Endothelial cell of umbilical vein (primary cell): ENCODE measurements around the gene ADRM1. TPM values are rescaled to one million over a fixed set of nuclear protein-coding genes. Genes with fewer than 3 reads are reported as not detected.

Source experiments
- BruUV-seq: library from RNA; stranded (reverse); fragments of 400-500 nt; replicated peaks from 2 replicates; lab custom pipeline; 2021; lab: Mats Ljungman, UMichigan
- CTCF ChIA-PET: fragments of 300-600, 350-600 bp; sonication (Branson Sonifier 250); formaldehyde crosslinking; loops from one replicate; lab custom pipeline; 2021; ENCODE audit warnings: antibody characterized with exemption, inconsistent platforms; lab: Charles Lee
- POLR2A ChIA-PET: fragments of 300-600, 350-600 bp; sonication (Branson Sonifier 250); formaldehyde crosslinking; loops from one replicate; lab custom pipeline; 2021; ENCODE audit warnings: antibody characterized with exemption, inconsistent platforms; lab: Charles Lee
- DNase-seq: peaks from one replicate; pipeline ENCODE4 v3.0.0-alpha.2; 2011; ENCODE audit warnings: low read depth, low spot score
- FAIRE-seq: peaks from 2 replicates; lab custom pipeline; 2011; peaks lifted over from hg19 to GRCh38; lab: Jason Lieb, UNC
- H2AFZ ChIP-seq: 2 replicates; pipeline ENCODE4 v1.6.0; 2012; ENCODE audit warnings: low read depth, low read length, control low read depth, inconsistent platforms
- H3K27ac ChIP-seq: 2 replicates; pipeline ENCODE4 v1.5.1; 2011; ENCODE audit warnings: low read depth, mild to moderate bottlenecking, control low read depth, low read length, moderate library complexity; ENCODE audit not compliant: insufficient read depth
- H3K27me3 ChIP-seq, 2 experiments: 2 replicates each; pipeline versions ENCODE4 v1.6.0 to v1.6.1; 2011; ENCODE audit warnings: low read length in 2 of 2, mixed read lengths in 1 of 2; ENCODE audit not compliant: control insufficient read depth in 2 of 2, insufficient read depth in 2 of 2
- H3K36me3 ChIP-seq, 2 experiments: 2 replicates in 1 of 2; 3 replicates in 1 of 2; pipeline ENCODE4 v1.5.1; 2011; ENCODE audit warnings: low read length in 2 of 2, mild to moderate bottlenecking in 1 of 2, moderate library complexity in 1 of 2; ENCODE audit not compliant: control insufficient read depth in 2 of 2, insufficient read depth in 2 of 2; ENCODE audit errors: extremely low read depth in 1 of 2
- H3K4me1 ChIP-seq: 3 replicates; pipeline ENCODE4 v1.5.1; 2011; ENCODE audit warnings: mild to moderate bottlenecking, low read length; ENCODE audit not compliant: control insufficient read depth, insufficient read depth; ENCODE audit errors: extremely low read depth
- H3K4me2 ChIP-seq: 2 replicates; pipeline ENCODE4 v1.6.1; 2011; ENCODE audit warnings: low read length, control low read depth, mixed read lengths; ENCODE audit not compliant: insufficient read depth
- H3K4me3 ChIP-seq, 3 experiments: fragments of 200-600 bp in 1 of 3; sonication (generic), shearing (Covaris generic) in 1 of 3; replicated peaks in 1 of 3; 2 replicates each; pipeline ENCODE4 v1.5.1; 2011 to 2016; ENCODE audit warnings: control low read depth in 3 of 3, low read length in 3 of 3, mild to moderate bottlenecking in 2 of 3, inconsistent platforms in 1 of 3, low read depth in 1 of 3, moderate library complexity in 1 of 3; ENCODE audit not compliant: insufficient read depth in 1 of 3
- H3K79me2 ChIP-seq: 2 replicates; pipeline ENCODE4 v1.6.0; 2012; ENCODE audit warnings: low read length, inconsistent platforms; ENCODE audit not compliant: control insufficient read depth, insufficient read depth
- H3K9ac ChIP-seq: replicated peaks from 2 replicates; pipeline ENCODE3; 2011; ENCODE audit warnings: low read length, control low read depth; ENCODE audit not compliant: insufficient read depth; ENCODE audit errors: extremely low read depth
- H3K9me1 ChIP-seq: replicated peaks from 3 replicates; pipeline ENCODE4 v1.6.0; 2011; ENCODE audit warnings: mild to moderate bottlenecking, low read length; ENCODE audit not compliant: control insufficient read depth, insufficient read depth; ENCODE audit errors: extremely low read depth
- H3K9me3 ChIP-seq: replicated peaks from 2 replicates; pipeline ENCODE4 v1.5.1; 2012; ENCODE audit warnings: low read length, inconsistent platforms; ENCODE audit not compliant: control insufficient read depth, insufficient read depth
- H4K20me1 ChIP-seq: replicated peaks from 2 replicates; pipeline ENCODE3; 2011; ENCODE audit warnings: mild to moderate bottlenecking, low read length; ENCODE audit not compliant: control insufficient read depth, insufficient read depth; ENCODE audit errors: extremely low read depth
- EZH2 ChIP-seq: IDR thresholded peaks from 2 replicates; pipeline ENCODE4 v1.6.1; 2012; ENCODE audit warnings: borderline replicate concordance, low read depth, mild to moderate bottlenecking, moderate library complexity, low read length, inconsistent platforms; ENCODE audit not compliant: severe bottlenecking
- FOS ChIP-seq: IDR thresholded peaks from 2 replicates; pipeline ENCODE4 v1.6.1; 2011; ENCODE audit warnings: mild to moderate bottlenecking, low read length, moderate library complexity, borderline replicate concordance; ENCODE audit not compliant: insufficient read depth
- GATA2 ChIP-seq: IDR thresholded peaks from 2 replicates; pipeline ENCODE4 v1.7.0; 2011; ENCODE audit warnings: low read depth, mild to moderate bottlenecking, moderate library complexity, mixed read lengths, low read length; ENCODE audit not compliant: insufficient read length, insufficient read depth
- JUN ChIP-seq: IDR thresholded peaks from 2 replicates; pipeline ENCODE4 v1.6.1; 2011; ENCODE audit warnings: borderline replicate concordance, low read depth; ENCODE audit not compliant: insufficient read length, insufficient read depth
- MYC ChIP-seq: IDR thresholded peaks from one replicate; pipeline ENCODE4 v1.6.1; 2011; ENCODE audit warnings: mild to moderate bottlenecking, low read depth, low read length
- POLR2A ChIP-seq: IDR thresholded peaks from 2 replicates; pipeline ENCODE4 v1.6.1; 2012; ENCODE audit warnings: low read depth, mild to moderate bottlenecking, control low read depth, low read length
- POLR2AphosphoS5 ChIP-seq: IDR thresholded peaks from 2 replicates; pipeline ENCODE4 v1.6.1; 2012; ENCODE audit warnings: low read depth, mild to moderate bottlenecking, control low read depth, low read length, moderate library complexity; ENCODE audit not compliant: insufficient read depth
- dilution Hi-C: fragments of 300-500 bp; cut with MboI; formaldehyde crosslinking; loops from one replicate; pipeline ENCODE4 v1.15.0; 2019; ENCODE audit warnings: low sequenced_read_pairs; ENCODE audit not compliant: extremely low pct_ligation_motif_present
- intact Hi-C: fragments of 100-400 bp; cut with micrococcal nuclease; formaldehyde crosslinking; loops from one replicate; pipeline ENCODE4 v1.10.0; 2022
- polyA plus RNA-seq, 4 experiments: library from polyadenylated mRNA; depleted of rRNA in 3 of 4; stranded (reverse) in 3 of 4; unstranded in 1 of 4; fragments of >200 nt; gene quantifications; 2 replicates each; pipeline versions ENCODE4 v1.2.1 to v1.2.3, GENCODE V29; 2011 to 2012; ENCODE audit warnings: missing spikeins in 1 of 4
- total RNA-seq: library from RNA; stranded (reverse); gene quantifications from 2 replicates; pipeline ENCODE4 v1.2.3, GENCODE V29; 2021
- TF ChIP-seq, protein P1 (sequence below), 2 donors: IDR thresholded peaks; 1 replicate in 1 of 2; 2 replicates in 1 of 2; pipeline ENCODE4 v1.5.1; 2011; ENCODE audit warnings: low read length in 2 of 2, mild to moderate bottlenecking in 2 of 2, moderate library complexity in 2 of 2, control low read depth in 1 of 2, inconsistent platforms in 1 of 2, low read depth in 1 of 2; ENCODE audit not compliant: insufficient read depth in 1 of 2; ENCODE audit errors: extremely low read depth in 1 of 2
- TF ChIP-seq, protein P2 (sequence below): IDR thresholded peaks from 2 replicates; pipeline ENCODE4 v1.6.1; 2011; ENCODE audit not compliant: insufficient read depth, insufficient read length

ADRM1 gene
- total and polyA plus RNA-seq, 2 donors (not counting 3 experiments of a cell fraction or from before 2014, with no cell fraction given) = 154 to 179 TPM

DNA sequence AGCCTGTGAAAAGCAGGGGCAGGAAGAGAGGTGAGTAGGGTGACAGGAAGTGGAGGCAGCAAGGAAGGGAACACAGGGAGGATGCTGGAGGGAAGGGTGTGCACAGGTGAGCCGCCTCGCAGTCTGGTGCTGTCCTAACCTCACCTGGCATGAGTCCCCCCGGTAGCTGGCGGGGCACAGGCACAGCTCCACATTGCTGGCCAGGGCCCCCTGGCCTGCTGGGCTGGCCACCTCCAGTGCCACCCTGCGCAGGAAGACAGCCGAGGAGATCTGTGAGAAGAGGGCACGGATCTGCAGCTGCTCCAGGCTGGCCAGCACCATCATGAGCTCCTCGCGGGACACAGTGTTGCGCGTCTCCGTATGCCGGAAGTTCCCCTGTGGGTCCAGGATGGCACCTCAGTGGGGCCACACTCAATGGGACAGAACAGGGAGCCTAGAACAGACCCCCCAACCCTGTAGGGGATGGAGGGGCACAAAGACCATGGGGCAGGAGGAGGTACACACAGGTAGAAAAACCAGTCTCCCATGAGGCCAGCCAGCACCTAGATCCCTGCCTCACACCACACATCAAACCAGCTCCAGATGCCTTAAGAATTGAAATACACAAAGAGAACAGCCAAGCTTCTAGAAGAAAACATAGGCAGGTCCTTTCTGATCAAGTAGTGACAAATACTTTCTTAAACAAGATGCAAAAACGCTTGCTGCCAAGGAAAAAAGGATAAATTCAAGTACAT, 22.5 kb downstream of the ADRM1 start:
- H3K4me1 ChIP-seq = no peaks in the 10 kb centered on the region
- no peaks in the 10 kb centered on the region for H3K27me3 ChIP-seq
- H3K4me2 ChIP-seq = no peak overlapping the region
- no peak overlapping the region for H3K9ac ChIP-seq
- H3K4me3 ChIP-seq = no peak overlapping the region
- peaks cover 23 to 49% of the 10 kb centered on the region in 2 experiments for H3K36me3 ChIP-seq
- no peaks in the 10 kb centered on the region for H4K20me1 ChIP-seq
- H2AFZ ChIP-seq = no peak overlapping the region
- H3K79me2 ChIP-seq = no peaks in the 10 kb centered on the region
- BruUV-seq = no TSS peak
- DNase-seq = no peak
- TF ChIP-seq GATA2 = no peak
- no peak for TF ChIP-seq MYC
- no peak for TF ChIP-seq POLR2AphosphoS5
- no peak for TF ChIP-seq EZH2
- TF ChIP-seq, protein P1, sequence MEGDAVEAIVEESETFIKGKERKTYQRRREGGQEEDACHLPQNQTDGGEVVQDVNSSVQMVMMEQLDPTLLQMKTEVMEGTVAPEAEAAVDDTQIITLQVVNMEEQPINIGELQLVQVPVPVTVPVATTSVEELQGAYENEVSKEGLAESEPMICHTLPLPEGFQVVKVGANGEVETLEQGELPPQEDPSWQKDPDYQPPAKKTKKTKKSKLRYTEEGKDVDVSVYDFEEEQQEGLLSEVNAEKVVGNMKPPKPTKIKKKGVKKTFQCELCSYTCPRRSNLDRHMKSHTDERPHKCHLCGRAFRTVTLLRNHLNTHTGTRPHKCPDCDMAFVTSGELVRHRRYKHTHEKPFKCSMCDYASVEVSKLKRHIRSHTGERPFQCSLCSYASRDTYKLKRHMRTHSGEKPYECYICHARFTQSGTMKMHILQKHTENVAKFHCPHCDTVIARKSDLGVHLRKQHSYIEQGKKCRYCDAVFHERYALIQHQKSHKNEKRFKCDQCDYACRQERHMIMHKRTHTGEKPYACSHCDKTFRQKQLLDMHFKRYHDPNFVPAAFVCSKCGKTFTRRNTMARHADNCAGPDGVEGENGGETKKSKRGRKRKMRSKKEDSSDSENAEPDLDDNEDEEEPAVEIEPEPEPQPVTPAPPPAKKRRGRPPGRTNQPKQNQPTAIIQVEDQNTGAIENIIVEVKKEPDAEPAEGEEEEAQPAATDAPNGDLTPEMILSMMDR (IDR thresholded peaks at IDR 0.05; ENCODE audit: extremely low read depth in 1 of 2, insufficient read depth in 1 of 2, low read depth in 1 of 2, low read length in 2 of 2) = no peak
- no peak for TF ChIP-seq FOS
- TF ChIP-seq, protein P2, sequence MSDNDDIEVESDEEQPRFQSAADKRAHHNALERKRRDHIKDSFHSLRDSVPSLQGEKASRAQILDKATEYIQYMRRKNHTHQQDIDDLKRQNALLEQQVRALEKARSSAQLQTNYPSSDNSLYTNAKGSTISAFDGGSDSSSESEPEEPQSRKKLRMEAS = no peak
- no peak for TF ChIP-seq POLR2A
- no peak for TF ChIP-seq JUN
- intact Hi-C loops = no loop called here
- CTCF ChIA-PET = interaction anchor here (1.2 to 1.5 kb wide), 2 partner anchors 40 to 57 kb away, joined by 3 to 6 read pairs; no protein-coding TSS in a partner anchor
- no peaks in the 10 kb centered on the region for H3K9me1 ChIP-seq
- H3K9me3 ChIP-seq = no peaks in the 10 kb centered on the region
- dilution Hi-C loops = no loop called here
- POLR2A ChIA-PET = no interaction called here
- FAIRE-seq = no peak
- H3K27ac ChIP-seq = no peak overlapping the region
